Measurements from ENCODE around the gene GCDH.
A peak's percentile ranks its signal among the peaks of the same experiment; 100 is the strongest.

The GCDH gene

GRCh38 chr19:12921047-12921446, 30.1 kb downstream of the GCDH start:
- Histone ChIP-seq H3F3A (ENCODE audit: control insufficient read depth, insufficient read depth) (peaks cover 14% of the 10 kb centered on the region), H3K27me3 (ENCODE audit: control insufficient read depth, low read length) (no peaks in the 10 kb centered on the region), H3K27ac (ENCODE audit: low read depth, low read length) (peak overlapping the region; percentile 33; the same call in 1 of the 2 replicates), H3K4me3 (ENCODE audit: low read length) (no peak overlapping the region), H3K79me2 (ENCODE audit: control insufficient read depth, low read length) (no peaks in the 10 kb centered on the region), H3K4me2 (ENCODE audit: low read length) (no peak overlapping the region), H4K20me1 (ENCODE audit: control insufficient read depth, insufficient read depth, low read depth, low read length) (no peaks in the 10 kb centered on the region), H3K9me3 (ENCODE audit: control insufficient read depth, insufficient read depth, low read length) (no peaks in the 10 kb centered on the region), H3K9me2 (replicated peaks; ENCODE audit: control insufficient read depth, low read length) (no peaks in the 10 kb centered on the region), H3K4me1 (ENCODE audit: control insufficient read depth, low read length) (peaks cover 9% of the 10 kb centered on the region), H3K36me3 (ENCODE audit: control insufficient read depth, low read length) (peaks cover 34% of the 10 kb centered on the region)
- no peak for TF ChIP-seq EZH2phosphoT487 (IDR thresholded peaks at IDR 0.05; ENCODE audit: borderline replicate concordance, low read length)
- no peak for TF ChIP-seq CTCF (IDR thresholded peaks at IDR 0.05; ENCODE audit: low read depth, low read length, poor library complexity, severe bottlenecking)

GRCh38 chr19:12922959-12923358, 32.0 kb downstream of the GCDH start:
- no peaks in the 10 kb centered on the region for H3K79me2 ChIP-seq (ENCODE audit: control insufficient read depth, low read length)
- no peaks in the 10 kb centered on the region for H3K9me2 ChIP-seq (replicated peaks; ENCODE audit: control insufficient read depth, low read length)
- peaks cover 45% of the 10 kb centered on the region for H3K36me3 ChIP-seq (ENCODE audit: control insufficient read depth, low read length)
- peaks cover 9% of the 10 kb centered on the region for H3K4me1 ChIP-seq (ENCODE audit: control insufficient read depth, low read length)
- no peak overlapping the region for H3K27ac ChIP-seq (ENCODE audit: low read depth, low read length)
- no peaks in the 10 kb centered on the region for H3K27me3 ChIP-seq (ENCODE audit: control insufficient read depth, low read length)
- H3K4me2 ChIP-seq (ENCODE audit: low read length), result no peak overlapping the region
- H3K9me3 ChIP-seq (ENCODE audit: control insufficient read depth, insufficient read depth, low read length), result no peaks in the 10 kb centered on the region
- no peaks in the 10 kb centered on the region for H4K20me1 ChIP-seq (ENCODE audit: control insufficient read depth, insufficient read depth, low read depth, low read length)
- H3F3A ChIP-seq (ENCODE audit: control insufficient read depth, insufficient read depth), result peaks cover 14% of the 10 kb centered on the region
- no peak for TF ChIP-seq CTCF (IDR thresholded peaks at IDR 0.05; ENCODE audit: low read depth, low read length, poor library complexity, severe bottlenecking)
- no peak for TF ChIP-seq EZH2phosphoT487 (IDR thresholded peaks at IDR 0.05; ENCODE audit: borderline replicate concordance, low read length)
- H3K4me3 ChIP-seq (ENCODE audit: low read length), result no peak overlapping the region

- TF ChIP-seq CTCF (IDR thresholded peaks at IDR 0.05; ENCODE audit: low read depth, low read length, poor library complexity, severe bottlenecking), result no peak
- Histone ChIP-seq H3K9me3 (ENCODE audit: control insufficient read depth, insufficient read depth, low read length) (no peaks in the 10 kb centered on the region), H3K27me3 (ENCODE audit: control insufficient read depth, low read length) (no peaks in the 10 kb centered on the region), H3K27ac (ENCODE audit: low read depth, low read length) (no peak overlapping the region), H3K36me3 (ENCODE audit: control insufficient read depth, low read length) (peaks cover 62% of the 10 kb centered on the region), H4K20me1 (ENCODE audit: control insufficient read depth, insufficient read depth, low read depth, low read length) (no peaks in the 10 kb centered on the region), H3F3A (ENCODE audit: control insufficient read depth, insufficient read depth) (peaks cover 14% of the 10 kb centered on the region), H3K9me2 (replicated peaks; ENCODE audit: control insufficient read depth, low read length) (no peaks in the 10 kb centered on the region), H3K4me2 (ENCODE audit: low read length) (no peak overlapping the region), H3K79me2 (ENCODE audit: control insufficient read depth, low read length) (peaks cover 5% of the 10 kb centered on the region), H3K4me1 (ENCODE audit: control insufficient read depth, low read length) (no peaks in the 10 kb centered on the region), H3K4me3 (ENCODE audit: low read length) (no peak overlapping the region)
Measured at GRCh38 chr19:12924621-12925310, 33.8 kb downstream of the GCDH start.
